GM18907 (cell line): Measurements from ENCODE around the gene CRABP2.

Source experiments
- ATAC-seq: cut with Tn5 transposase; IDR thresholded peaks from one replicate; pipeline ENCODE4 v1.9.1; 2021; ENCODE audit warnings: mild to moderate bottlenecking, moderate library complexity; ENCODE audit not compliant: unreplicated experiment

CRABP2 gene

DNA sequence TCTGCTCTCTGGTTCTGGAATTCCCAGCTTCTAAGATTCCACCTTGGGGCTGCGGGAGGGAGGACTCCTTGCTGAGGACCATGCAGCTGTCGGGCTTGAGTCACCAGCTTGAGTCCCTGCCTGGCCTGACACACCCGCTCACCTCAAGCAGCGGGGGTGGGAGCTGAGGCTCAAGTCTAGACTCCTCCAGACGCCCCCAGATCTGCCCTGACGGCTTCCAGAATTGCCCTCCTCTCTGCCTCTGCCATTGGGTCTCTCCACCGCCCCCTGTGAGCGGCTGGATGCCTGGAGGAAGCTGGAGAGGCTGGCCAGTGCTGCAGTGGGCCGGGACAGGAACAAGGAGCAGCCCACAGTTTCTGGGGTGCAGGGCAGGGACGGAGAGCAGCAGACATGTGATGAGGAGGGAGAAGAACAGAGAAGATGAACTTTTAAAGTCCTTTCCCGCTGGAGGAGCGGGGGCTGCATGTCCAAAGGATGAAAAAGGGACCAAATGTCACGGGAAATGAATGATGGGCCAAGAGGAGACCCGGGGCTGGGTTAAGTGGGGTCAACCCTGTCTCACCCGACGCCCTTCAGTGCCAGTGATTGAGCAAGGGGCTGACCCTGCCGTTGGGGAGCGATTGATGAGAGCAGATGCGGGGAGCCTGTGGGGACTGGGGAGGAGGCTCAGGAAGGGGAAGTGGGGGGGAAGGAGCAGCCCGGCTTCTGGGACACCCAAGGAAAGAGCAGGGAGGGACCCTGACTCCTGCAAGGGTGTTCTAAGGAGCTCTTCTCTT lies 13.5 kb downstream of the CRABP2 start:
- no peak for ATAC-seq

DNA sequence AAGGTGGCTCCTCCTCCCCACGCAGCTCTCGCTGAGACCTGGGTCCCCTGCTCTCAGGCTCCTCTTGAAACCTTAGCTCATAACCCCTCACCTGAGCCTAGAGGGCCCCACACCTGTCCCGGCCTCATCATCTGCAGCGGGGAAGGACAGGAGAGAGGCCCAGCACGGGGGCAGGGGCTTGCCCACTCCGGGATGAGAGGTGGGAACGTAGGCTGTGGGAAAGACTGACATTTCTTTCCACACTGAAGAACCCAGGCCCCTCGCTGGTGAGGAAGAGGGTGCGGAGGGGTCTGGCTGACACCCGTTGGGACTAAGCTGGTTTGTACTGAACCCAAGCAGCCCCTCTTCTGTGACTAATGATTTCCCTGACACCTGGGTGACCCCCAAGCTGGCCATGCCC lies 14.2 kb downstream of the CRABP2 start:
- no peak for ATAC-seq

DNA sequence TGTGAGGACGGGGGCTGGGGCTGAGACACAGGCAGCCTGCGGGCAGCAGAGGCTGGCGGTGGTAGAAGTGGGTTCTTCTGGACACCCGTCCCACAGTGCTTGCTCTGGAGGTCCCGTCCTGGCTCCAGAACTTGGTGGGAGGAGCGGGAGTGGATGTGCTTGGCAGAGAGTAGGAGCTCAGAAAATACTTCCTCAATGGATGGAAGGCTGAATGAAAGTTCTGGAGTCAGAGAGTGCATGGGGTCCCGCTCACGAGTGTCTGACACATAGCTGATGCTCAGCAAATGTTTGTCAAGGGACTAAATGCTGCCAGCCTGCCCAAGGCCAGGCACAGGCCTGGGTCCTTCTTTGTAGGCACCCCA lies 14.7 kb downstream of the CRABP2 start:
- no peak for ATAC-seq

DNA sequence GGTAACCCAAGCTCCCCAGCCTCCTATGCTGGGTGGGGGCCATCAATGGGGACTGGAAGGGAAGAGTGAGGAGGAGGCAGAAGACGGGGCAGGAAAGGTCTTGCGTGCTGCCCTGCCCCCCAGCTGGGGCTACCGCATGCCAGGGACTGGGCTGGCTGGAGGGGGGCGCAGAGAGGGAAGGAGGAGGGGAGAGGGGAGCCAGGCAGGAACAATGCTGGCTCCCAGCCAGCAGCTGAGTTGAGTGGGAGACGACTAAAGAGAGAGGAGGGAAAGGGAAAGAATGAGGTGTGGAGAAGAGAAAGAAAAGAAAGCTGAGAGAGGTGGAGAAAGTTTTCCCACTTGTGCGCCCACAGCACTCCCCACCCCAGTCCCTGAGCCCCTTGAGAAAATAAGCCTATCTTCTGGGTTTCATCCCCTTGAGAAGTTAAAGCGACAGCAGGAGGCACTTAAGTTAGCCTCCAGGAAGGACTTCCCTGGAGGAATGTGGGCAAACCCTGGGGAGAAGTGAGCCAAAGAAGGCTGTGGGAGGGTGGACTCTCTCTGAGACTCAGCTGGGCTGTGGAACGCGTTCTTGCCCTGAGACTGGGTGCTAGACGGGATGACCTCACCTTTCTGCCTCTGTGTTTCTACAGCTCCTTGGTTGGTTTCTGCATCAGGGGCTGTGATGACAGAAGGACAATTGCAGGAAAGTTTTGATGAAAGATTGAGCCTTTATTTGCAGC lies 15.3 kb downstream of the CRABP2 start:
- no peak for ATAC-seq

DNA sequence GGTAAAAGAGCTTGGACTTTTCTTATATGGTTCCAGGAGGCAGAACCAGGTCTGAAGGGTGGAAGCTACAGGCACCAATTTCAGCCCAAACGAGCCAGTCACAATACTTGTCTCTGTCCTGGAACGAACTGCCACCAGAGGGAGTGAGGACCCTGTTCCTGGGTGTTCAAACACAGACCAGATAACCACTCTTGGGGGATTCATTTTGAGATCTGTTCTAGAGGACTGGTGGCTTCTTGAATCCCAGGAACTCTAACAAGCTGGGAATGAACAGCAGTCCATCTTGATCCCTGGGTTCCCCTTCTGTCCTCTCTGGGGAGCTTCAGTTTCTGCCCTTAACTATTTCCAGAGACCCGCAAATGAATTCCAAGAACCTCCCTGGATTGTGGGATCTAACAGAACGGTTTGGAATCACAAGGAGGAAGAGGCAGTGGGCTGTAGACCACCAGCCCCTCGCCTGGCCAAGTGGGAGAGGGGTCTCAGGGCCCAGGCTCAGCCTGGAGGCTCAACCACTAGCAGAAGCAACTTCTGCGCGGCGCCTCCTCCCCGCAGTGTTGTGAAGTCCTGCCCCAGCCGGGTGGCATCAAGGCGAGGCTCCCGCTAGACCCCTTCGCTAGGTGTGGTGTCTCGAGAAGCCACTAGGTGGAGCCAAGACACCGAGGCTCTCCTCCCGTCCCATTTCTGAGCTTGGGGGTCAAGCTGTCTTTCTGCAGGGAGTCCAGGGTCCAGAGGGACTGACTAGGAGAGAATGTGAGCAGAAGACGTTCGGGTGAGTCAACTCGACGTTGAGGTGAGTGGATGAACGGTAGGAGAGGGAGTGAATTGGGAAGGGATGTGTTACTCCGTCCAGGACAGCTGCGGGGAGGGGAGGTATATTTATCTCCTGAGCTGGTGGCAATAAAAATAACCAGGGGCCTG lies 16.1 kb downstream of the CRABP2 start:
- ATAC-seq: peak; percentile 74

DNA sequence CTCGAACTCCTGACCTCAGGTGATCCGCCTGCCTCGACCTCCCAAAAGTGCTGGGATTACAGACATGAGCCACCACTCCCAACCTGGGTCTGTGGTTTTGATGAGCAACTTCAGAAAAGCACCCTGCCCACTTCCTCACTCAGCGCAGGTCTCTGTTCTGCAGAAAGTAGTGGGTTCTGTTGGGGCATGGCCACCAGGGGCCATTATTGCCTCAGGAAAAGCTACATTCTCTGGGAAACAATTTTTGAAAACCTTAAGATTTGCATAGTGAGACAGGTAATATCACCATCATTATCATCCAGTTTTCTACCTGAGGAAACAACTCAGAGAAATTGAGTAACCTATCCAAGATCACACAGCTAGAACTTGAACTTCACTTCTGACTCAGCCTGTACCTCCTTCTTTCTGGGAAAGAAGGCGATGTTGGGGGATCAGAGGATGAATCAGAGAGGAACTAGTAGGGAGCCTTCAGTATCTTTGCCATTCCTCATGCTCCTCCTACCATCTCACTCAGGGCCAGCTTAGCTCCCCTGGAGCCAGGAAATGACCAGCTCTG lies 21.1 kb downstream of the CRABP2 start:
- ATAC-seq: no peak

DNA sequence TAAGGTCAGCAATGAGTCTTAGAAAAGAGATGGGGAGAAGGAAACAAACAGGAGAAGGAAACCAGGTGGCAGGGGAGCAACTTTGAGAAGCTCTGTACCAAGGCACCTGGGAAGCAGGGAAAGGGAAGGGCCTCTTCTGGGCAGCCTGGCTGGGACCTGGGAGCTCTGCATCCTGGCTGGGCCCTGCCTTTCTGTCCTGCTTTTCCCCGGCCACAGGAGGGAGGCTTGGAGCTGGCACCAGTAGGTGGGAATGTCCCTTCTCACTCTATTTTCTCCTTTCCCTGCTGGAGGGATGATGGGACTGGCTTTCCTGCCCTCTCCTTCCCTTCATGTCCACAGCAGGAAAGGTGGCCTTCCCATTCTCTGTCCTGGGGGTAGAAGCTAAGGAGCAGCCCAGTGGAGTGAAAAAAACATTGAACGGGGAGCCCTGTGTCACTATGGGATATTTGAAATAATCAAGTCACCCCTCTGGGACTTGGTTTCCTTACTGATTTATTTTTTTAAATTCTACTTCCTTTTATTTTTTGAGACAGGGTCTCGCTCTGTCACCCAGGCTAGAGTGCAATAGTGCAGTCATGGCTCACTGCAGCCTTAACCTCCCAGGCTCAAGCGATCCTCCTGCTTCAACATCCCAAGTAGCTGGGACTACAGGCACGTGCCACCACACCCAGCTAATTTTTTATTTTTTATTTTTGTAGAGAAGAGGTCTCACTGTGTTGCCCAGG lies 23.1 kb downstream of the CRABP2 start:
- no peak for ATAC-seq

DNA sequence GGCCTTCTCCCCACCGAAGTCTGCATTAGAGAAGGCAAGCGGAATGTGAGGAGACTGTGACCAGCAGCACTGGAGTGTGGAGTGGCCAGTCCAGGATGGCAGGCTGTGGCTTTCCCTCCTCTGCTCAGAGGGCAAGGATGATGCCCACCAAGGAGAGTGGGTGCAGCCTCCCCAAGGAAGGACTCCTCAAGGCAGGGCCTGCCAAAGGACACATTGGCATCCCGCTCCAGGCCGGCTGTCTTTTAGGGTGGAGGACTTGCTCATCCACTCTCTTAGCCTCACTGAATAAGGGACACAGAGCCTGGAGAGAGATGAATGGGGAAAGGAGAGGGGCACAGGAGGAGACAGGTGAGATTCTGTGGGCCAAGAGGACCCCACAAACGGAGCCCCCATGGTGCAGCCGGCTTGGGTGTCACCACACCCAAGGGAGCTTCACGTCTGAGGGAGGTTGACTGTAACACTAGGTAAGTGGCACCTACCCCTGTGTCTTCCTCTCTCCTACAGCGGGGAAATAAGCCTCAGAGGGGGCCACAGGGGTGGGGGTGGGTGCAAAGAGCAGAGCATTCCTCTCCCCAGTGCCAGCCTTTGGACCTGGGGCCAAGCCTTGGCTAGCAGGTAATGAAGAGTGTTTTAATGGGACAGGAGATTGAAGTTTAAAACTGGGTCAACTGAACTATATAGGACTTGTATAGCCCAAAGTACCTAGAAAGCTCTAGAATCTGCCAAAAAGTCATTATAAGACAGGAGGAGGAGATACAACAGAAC lies 24.0 kb downstream of the CRABP2 start:
- no peak for ATAC-seq

DNA sequence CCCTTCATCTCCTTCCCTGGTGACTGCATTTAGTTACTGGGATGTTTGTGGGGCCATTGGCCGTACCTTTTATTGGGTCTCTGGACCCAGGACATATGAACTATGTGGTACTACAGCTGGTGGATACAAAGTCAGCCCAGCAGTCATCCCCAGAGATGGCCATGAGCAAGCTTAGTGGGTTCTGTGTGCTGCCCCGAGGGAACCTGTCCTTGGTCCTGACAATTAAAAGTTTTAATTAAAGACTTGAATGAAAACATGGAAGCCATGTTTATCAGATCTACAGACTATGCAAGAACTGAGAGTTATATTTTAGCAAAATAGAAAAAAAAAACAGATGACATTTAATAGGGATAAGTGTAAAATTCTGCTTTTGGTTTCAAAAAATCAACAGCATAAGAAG lies 25.3 kb downstream of the CRABP2 start:
- no peak for ATAC-seq

DNA sequence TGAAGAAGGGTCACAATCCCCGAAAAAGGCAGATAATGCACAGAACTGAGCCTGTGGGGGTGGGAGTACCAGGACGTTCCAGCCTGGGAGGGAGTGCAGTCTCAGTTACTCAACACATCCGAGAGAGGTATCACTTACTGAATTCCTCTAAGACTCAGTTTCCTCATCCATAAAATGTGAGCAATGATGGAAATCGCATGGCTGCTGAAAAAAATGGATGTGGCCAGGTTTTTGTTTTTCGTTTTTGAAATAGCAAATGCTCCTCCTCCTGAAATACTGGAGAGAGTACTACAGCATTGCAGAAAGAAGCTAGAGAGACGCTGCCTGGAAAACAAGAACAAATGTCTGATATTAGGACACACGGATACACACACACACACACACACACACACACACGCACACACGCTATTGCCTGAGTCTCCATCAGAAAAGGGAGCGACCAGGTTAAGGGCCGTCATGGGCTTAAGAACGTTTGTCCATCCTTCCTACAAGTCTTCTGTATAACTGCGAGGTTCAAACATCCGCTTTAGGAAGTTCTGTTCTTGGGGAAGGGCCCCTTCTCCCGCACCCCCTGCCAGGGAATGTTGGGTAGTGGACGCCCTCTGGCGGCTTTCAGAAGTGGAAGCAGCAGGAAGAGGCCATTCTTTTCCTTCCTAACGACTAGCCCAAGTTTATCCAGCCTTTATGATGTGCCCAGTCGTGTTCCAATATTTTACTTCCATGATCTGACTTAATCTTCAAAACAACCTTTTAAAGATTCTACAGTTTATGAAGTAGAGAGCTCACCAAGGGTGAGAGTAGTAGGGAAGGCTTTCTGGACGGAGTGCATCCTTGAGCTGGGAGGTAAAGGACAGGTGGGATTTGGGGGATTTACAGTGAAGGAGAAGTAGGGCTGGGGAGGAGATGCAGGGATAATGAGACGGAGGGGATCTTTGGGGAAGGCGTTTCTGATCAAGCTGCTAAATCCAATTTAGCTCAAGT lies 27.5 kb downstream of the CRABP2 start:
- ATAC-seq: no peak

DNA sequence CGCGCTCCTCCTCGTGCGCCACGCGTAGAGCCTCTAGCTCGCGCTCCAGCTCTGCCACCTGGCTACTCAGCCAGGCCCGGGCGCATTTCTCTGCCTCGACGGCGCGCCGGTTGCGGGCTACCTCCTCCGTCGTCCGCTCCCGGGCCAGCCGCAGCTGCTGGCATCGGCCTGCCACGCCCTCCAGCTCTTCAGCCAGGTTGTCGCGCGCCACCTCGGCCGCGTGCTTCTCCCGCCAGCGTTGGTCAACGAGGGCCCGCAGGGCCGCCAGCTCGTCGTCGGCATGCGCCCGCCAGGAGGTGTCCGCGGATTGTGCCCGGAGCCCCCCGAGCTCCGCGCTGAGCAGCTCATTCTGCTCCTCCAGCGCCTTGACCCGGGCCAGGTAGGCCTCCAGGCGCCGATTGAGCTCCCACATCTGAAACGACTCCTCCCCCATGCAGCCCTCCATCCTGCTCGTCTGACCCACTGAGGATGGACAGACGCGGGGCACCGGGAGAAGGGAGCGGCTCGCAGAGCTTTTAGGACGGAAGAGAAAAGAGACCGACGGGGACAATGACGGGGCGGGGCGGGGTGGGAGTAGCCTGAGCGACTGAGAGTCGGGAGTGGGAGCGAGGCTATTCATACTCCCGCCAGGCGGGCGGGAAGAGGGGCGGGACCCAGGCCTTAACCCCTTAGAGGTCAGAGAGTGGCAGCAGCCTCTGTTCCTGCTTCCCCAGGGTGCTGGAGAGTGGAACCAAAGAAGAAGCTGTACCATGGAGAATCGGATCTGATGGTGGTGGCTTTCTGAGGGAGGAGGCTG lies 28.4 kb downstream of the CRABP2 start, which contains the start of gene NES:
TSS of gene NES (minus strand) at position 588 of the 796 bp plus-strand sequence. CDS start at position 445, 143 bp downstream.
- no peak for ATAC-seq

DNA sequence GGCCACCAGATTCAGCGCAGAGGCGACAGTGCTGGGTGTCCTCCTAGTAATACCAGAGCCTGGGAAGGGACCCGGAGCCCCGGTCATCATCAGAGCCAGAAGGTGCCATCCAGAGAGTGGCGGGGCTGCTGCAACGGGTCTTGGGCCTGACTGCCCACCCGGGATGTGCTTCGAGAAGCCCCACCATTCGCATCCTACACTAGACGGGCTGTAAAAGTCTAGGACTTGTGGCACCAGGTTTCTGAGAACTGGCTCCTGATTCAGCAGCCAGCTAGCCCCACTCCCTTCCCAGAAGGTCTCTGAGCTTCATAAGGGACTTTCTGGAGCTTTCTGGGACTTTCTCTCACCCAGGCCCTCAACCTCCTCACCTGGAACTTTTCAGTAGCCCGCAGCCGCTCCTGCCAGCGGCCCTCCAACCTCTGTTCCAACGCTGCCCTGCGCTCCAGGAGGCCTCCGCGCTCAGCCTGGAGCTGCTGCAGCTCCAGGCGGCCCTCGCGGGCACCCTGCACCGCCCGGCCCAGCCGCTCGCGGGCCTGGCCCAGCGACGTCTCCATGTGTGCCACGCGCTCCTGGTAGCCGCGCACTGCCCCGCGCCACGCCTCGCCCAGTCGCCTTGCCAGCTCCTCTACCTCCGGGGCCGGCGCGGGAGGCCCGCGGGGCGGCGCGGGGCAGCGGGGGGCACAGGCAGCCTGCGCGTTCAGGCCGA lies 29.1 kb downstream of the CRABP2 start:
- ATAC-seq: no peak

DNA sequence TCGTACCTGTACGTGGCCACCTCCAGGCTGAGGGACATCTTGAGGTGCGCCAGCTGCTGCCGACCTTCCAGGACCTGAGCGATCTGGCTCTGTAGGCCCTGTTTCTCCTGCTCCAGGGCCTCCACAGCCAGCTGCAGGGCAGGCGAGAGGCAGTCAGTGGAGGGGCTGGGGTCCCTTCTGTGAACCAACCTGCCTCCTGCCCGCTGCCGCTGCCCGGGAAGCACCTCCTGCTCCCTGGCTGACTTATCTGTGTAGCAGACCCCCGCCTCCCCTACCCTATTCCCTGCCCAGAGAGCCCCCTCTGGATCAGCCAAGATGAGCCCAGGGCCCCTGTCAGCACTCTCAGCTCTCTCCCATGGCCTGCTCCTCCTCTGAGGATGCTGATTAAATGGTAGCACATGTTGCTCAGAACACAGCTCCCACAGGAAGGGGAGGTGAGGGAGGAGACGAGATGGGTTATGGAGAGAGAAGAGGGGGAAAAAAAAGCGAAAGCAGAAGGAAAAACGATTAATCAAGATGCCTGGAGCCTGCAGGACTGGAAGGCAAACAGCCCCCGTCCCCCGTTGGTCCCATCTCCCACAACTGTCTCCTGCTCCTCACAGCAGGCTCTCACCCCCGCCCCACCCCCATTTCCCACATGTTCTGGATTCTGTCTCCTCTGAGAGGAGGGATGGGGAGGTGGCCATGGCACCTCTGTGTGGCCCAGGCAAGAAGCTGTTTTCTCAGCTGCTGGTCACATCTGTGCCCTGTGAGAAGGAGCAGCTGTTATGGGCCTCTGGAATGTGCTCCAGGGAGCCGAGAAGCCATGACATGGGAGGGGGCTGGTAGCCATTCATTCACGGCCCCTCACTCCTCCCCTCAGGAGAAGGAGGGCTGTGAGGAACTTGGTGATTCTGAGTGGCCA lies 29.9 kb downstream of the CRABP2 start:
- no peak for ATAC-seq

DNA sequence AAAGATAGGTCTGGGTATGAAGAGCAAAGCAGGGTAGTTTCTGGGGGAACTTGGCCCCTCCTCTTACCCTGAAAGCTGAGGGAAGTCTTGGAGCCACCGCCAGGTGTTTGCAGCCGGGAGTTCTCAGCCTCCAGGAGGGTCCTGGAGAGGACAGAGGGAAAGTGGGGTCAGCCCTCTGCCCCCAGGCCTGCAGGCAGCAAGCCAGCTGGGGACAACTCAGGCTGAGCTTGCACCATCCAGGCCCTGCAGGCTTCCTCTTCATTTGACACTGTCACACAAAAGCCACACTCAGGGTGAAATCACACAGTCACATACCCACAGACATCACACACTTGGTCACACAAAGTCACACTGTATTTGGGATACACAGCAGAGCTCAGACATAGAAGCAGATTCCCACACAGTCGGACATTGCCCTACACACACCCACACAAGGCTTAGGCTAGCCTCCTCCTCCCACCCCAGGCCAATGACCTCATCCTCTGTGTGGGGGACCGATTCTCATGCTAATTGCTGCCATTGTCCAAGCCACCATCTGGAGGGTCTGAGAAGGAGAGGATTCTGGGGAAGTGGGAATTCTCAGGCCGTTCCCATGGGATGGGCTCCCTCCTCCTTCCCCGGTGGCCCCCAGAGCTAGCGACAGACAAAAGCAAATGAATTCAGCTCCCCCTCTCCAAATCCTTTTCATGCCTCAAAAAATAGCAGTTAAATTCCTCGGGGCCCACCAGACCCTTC lies 31.8 kb downstream of the CRABP2 start:
- no peak for ATAC-seq

DNA sequence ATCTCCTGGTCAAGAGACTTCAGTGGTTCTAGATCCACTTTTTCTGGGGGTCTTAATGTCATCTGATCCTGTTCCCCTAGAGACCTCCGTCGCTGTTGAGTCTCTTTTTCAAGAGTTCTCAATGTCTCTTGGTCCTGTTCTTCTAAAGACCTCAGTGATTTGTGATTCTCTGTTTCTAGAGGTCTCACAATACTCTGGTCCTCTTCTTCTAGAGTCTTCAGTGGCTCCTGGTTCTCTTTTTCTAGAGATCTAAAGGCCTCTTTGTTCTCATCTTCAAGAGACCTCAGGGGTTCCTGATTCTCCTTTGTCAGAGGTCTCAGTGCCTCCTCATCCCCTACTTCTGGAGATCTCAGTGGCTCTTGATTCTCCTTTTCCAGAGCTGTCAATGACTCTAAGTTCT lies 33.6 kb downstream of the CRABP2 start:
- ATAC-seq: no peak
